Liver (tissue), 9 donors: ENCODE data around the gene DEFB118. TPM values are rescaled to one million over a fixed set of nuclear protein-coding genes. Genes with fewer than 3 reads are reported as not detected.

Experiments
- DNase-seq: peaks from one replicate; pipeline ENCODE4 v3.0.0-alpha.2; 2017; ENCODE audit warnings: low spot score
- H3K27ac ChIP-seq, 2 donors: one replicate each; pipeline ENCODE4 v1.7.0; 2013; ENCODE audit warnings: inconsistent platforms in 2 of 2, low read length in 2 of 2, control low read depth in 1 of 2, low read depth in 1 of 2, mild to moderate bottlenecking in 1 of 2
- H3K27me3 ChIP-seq, 4 donors: one replicate each; pipeline versions ENCODE4 v1.6.1 to v1.7.0; 2013; ENCODE audit warnings: low read length in 3 of 4, inconsistent platforms in 1 of 4, mild to moderate bottlenecking in 1 of 4, moderate library complexity in 1 of 4; ENCODE audit not compliant: control insufficient read depth in 4 of 4, insufficient read depth in 4 of 4
- H3K36me3 ChIP-seq, 4 donors: one replicate each; pipeline versions ENCODE4 v1.6.1 to v1.7.0; 2013; ENCODE audit warnings: low read length in 3 of 4, mild to moderate bottlenecking in 3 of 4, low read depth in 1 of 4, moderate library complexity in 1 of 4; ENCODE audit not compliant: control insufficient read depth in 4 of 4, insufficient read depth in 3 of 4
- H3K4me1 ChIP-seq, 4 donors: one replicate each; pipeline versions ENCODE4 v1.6.1 to v1.7.0; 2013; ENCODE audit warnings: low read length in 3 of 4, mild to moderate bottlenecking in 3 of 4, moderate library complexity in 1 of 4; ENCODE audit not compliant: control insufficient read depth in 4 of 4, insufficient read depth in 4 of 4
- H3K4me3 ChIP-seq, 3 donors: one replicate each; pipeline versions ENCODE4 v1.6.1 to v1.7.0; 2013; ENCODE audit warnings: low read length in 3 of 3, control low read depth in 1 of 3, low read depth in 1 of 3, mild to moderate bottlenecking in 1 of 3
- H3K9ac ChIP-seq, 2 donors: one replicate each; pipeline ENCODE4 v1.7.0; 2013; ENCODE audit warnings: low read length in 2 of 2, mild to moderate bottlenecking in 2 of 2, moderate library complexity in 2 of 2, control low read depth in 1 of 2, low read depth in 1 of 2
- H3K9me3 ChIP-seq, 4 donors: one replicate each; pipeline versions ENCODE4 v1.6.1 to v1.7.0; 2013; ENCODE audit warnings: low read length in 3 of 4; ENCODE audit not compliant: control insufficient read depth in 4 of 4
- EGR1 ChIP-seq, 2 donors: IDR thresholded peaks; 2 replicates each; pipeline ENCODE4 v1.6.1; 2016 to 2018; ENCODE audit warnings: antibody characterized with exemption in 2 of 2, low read depth in 2 of 2
- FOXA1 ChIP-seq: IDR thresholded peaks from 2 replicates; pipeline ENCODE4 v1.6.1; 2016; ENCODE audit warnings: antibody characterized with exemption
- HNF4A ChIP-seq, 2 donors: conservative IDR thresholded peaks; 2 replicates each; pipeline ENCODE4 v1.6.1; 2016; ENCODE audit warnings: antibody characterized with exemption in 2 of 2, mild to moderate bottlenecking in 2 of 2
- HNF4G ChIP-seq: IDR thresholded peaks from 2 replicates; pipeline ENCODE4 v1.6.1; 2016; ENCODE audit warnings: antibody characterized with exemption
- RAD21 ChIP-seq, 2 donors: IDR thresholded peaks; 2 replicates each; pipeline ENCODE4 v1.6.1; 2016; ENCODE audit warnings: antibody characterized with exemption in 2 of 2, mild to moderate bottlenecking in 2 of 2
- RXRA ChIP-seq, 2 donors: IDR thresholded peaks; 2 replicates each; pipeline ENCODE4 v1.6.1; 2017 to 2018; ENCODE audit warnings: antibody characterized with exemption in 2 of 2, mild to moderate bottlenecking in 1 of 2
- SP1 ChIP-seq: IDR thresholded peaks from 2 replicates; pipeline ENCODE4 v1.6.1; 2018; ENCODE audit warnings: antibody characterized with exemption, mild to moderate bottlenecking
- TAF1 ChIP-seq: conservative IDR thresholded peaks from 2 replicates; pipeline ENCODE4 v1.6.1; 2016; ENCODE audit warnings: antibody characterized with exemption, mild to moderate bottlenecking
- YY1 ChIP-seq: IDR thresholded peaks from 2 replicates; pipeline ENCODE4 v1.6.1; 2016; ENCODE audit warnings: antibody characterized with exemption, mild to moderate bottlenecking
- WGBS: extraction: QIAGEN DNeasy Blood & Tissue Kit; methylation state at CpG from one replicate; pipeline ENCODE4 v1.1.7; 2013; 5-methylcytosine and 5-hydroxymethylcytosine counted together
- polyA plus RNA-seq, 2 donors: library from polyadenylated mRNA; stranded (reverse) in 1 of 2; unstranded in 1 of 2; fragments of 200-250 nt in 1 of 2; fragments of >200 nt in 1 of 2; fragmentation: Nextera tagmentation in 1 of 2; extraction: Ambion mirVana in 1 of 2; gene quantifications; one replicate each; pipeline versions ENCODE4 v1.2.1 to v1.2.3, GENCODE V29; 2013 to 2015
- total RNA-seq, 2 donors: library from RNA; depleted of rRNA; stranded (reverse); fragments of >200 nt; gene quantifications; one replicate each; pipeline ENCODE4 v1.2.3, GENCODE V29; 2014
- TF ChIP-seq, protein P1 (sequence below): IDR thresholded peaks from 2 replicates; pipeline ENCODE4 v1.6.1; 2016; ENCODE audit warnings: antibody characterized with exemption
- TF ChIP-seq, protein P2 (sequence below): IDR thresholded peaks from 2 replicates; pipeline ENCODE4 v1.6.1; 2016; ENCODE audit warnings: antibody characterized with exemption
- TF ChIP-seq, protein P3 (sequence below): IDR thresholded peaks from 2 replicates; pipeline ENCODE4 v1.6.1; 2016; ENCODE audit warnings: antibody characterized with exemption, mild to moderate bottlenecking
- TF ChIP-seq, protein P4 (sequence below): fragments of 150-350 bp; IDR thresholded peaks from 2 replicates; pipeline ENCODE4 v1.5.1; 2017; ENCODE audit warnings: improper control_type of control experiment, low read depth, low read length; ENCODE audit not compliant: missing input control
- donor health status: healthy.
- donor health status: healthy.
- donor health status: healthy.
- donor health status: healthy.
- donor health status: healthy.

DEFB118 gene, protein sequence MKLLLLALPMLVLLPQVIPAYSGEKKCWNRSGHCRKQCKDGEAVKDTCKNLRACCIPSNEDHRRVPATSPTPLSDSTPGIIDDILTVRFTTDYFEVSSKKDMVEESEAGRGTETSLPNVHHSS
- not detected for total RNA-seq
- not detected for polyA plus RNA-seq

DNA sequence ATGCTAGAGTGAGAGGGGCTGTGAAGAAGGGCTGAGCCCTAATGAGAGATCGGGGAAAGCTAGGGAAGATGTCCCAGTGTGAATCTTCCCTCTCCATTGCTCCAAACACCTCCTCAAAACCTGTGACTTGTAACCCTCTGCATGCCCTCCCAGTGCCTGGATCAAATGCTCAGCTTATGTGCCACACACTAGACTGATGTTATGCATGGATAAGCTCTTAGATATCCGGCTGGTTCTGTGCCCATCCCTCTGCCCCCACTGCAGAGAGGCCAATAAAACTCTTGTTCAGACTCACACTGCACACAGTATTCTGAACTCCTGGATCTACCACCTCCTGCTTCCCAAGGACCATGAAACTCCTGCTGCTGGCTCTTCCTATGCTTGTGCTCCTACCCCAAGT is at the start of gene DEFB118:
TSS of gene DEFB118 (plus strand) at position 301 of the 400 bp plus-strand sequence. CDS start at position 351, 50 bp downstream.
- Histone ChIP-seq H3K36me3 (no peaks in the 10 kb centered on the region), H3K27me3 (no peaks in the 10 kb centered on the region), H3K4me1 (no peaks in the 10 kb centered on the region), H3K27ac (no peak within 1 kb of the TSS), H3K9me3 (peaks cover 0 to 3% (median 2%) of the 10 kb centered on the region in 4 donors), H3K9ac (no peak within 1 kb of the TSS), H3K4me3 (no peak within 1 kb of the TSS)
- 54% methylated on average over 2 of the region's 2 CpGs for WGBS
- no peak for DNase-seq
- TF ChIP-seq, protein P1, sequence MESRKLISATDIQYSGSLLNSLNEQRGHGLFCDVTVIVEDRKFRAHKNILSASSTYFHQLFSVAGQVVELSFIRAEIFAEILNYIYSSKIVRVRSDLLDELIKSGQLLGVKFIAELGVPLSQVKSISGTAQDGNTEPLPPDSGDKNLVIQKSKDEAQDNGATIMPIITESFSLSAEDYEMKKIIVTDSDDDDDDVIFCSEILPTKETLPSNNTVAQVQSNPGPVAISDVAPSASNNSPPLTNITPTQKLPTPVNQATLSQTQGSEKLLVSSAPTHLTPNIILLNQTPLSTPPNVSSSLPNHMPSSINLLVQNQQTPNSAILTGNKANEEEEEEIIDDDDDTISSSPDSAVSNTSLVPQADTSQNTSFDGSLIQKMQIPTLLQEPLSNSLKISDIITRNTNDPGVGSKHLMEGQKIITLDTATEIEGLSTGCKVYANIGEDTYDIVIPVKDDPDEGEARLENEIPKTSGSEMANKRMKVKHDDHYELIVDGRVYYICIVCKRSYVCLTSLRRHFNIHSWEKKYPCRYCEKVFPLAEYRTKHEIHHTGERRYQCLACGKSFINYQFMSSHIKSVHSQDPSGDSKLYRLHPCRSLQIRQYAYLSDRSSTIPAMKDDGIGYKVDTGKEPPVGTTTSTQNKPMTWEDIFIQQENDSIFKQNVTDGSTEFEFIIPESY = no peak
- TF ChIP-seq RAD21 (IDR thresholded peaks at IDR 0.05) = no peak
- TF ChIP-seq, protein P2, sequence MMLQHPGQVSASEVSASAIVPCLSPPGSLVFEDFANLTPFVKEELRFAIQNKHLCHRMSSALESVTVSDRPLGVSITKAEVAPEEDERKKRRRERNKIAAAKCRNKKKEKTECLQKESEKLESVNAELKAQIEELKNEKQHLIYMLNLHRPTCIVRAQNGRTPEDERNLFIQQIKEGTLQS = no peak
- TF ChIP-seq HNF4A (conservative IDR thresholded peaks at IDR 0.05) = no peak

DNA sequence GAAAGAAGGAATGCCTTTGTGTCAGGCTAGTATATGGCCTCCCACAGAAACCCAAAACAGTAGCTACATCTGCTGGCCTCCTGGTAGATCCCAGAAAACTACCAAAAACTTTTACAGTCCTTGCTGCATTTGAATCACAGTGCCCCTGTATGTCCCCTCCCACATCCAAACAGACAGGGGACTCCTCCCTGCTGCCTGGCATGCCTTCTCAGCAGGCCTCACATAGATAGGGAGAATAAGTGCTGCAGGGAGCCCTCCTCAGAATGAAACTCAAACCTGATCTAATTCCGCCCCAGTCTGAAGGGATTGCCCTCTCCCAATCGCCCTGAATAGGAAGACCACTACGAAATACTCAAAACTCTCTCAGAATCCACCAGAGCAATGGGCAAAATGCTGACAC is 45.9 kb upstream of the DEFB118 start:
- no peak for TF ChIP-seq HNF4A (conservative IDR thresholded peaks at IDR 0.05)
- TF ChIP-seq RXRA (IDR thresholded peaks at IDR 0.05) = no peak
- TF ChIP-seq SP1 = no peak
- no peak for TF ChIP-seq FOXA1
- TF ChIP-seq, protein P3, sequence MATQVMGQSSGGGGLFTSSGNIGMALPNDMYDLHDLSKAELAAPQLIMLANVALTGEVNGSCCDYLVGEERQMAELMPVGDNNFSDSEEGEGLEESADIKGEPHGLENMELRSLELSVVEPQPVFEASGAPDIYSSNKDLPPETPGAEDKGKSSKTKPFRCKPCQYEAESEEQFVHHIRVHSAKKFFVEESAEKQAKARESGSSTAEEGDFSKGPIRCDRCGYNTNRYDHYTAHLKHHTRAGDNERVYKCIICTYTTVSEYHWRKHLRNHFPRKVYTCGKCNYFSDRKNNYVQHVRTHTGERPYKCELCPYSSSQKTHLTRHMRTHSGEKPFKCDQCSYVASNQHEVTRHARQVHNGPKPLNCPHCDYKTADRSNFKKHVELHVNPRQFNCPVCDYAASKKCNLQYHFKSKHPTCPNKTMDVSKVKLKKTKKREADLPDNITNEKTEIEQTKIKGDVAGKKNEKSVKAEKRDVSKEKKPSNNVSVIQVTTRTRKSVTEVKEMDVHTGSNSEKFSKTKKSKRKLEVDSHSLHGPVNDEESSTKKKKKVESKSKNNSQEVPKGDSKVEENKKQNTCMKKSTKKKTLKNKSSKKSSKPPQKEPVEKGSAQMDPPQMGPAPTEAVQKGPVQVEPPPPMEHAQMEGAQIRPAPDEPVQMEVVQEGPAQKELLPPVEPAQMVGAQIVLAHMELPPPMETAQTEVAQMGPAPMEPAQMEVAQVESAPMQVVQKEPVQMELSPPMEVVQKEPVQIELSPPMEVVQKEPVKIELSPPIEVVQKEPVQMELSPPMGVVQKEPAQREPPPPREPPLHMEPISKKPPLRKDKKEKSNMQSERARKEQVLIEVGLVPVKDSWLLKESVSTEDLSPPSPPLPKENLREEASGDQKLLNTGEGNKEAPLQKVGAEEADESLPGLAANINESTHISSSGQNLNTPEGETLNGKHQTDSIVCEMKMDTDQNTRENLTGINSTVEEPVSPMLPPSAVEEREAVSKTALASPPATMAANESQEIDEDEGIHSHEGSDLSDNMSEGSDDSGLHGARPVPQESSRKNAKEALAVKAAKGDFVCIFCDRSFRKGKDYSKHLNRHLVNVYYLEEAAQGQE = no peak
- TF ChIP-seq EGR1 (IDR thresholded peaks at IDR 0.05; ENCODE audit: low read depth in 2 of 2) = no peak
- TF ChIP-seq, protein P4, sequence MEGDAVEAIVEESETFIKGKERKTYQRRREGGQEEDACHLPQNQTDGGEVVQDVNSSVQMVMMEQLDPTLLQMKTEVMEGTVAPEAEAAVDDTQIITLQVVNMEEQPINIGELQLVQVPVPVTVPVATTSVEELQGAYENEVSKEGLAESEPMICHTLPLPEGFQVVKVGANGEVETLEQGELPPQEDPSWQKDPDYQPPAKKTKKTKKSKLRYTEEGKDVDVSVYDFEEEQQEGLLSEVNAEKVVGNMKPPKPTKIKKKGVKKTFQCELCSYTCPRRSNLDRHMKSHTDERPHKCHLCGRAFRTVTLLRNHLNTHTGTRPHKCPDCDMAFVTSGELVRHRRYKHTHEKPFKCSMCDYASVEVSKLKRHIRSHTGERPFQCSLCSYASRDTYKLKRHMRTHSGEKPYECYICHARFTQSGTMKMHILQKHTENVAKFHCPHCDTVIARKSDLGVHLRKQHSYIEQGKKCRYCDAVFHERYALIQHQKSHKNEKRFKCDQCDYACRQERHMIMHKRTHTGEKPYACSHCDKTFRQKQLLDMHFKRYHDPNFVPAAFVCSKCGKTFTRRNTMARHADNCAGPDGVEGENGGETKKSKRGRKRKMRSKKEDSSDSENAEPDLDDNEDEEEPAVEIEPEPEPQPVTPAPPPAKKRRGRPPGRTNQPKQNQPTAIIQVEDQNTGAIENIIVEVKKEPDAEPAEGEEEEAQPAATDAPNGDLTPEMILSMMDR = no peak
- no peak for TF ChIP-seq YY1
- TF ChIP-seq, protein P2 = no peak
- TF ChIP-seq RAD21 (IDR thresholded peaks at IDR 0.05) = no peak
- TF ChIP-seq TAF1 = no peak
- TF ChIP-seq HNF4G = no peak
- H3K4me3 ChIP-seq = no peak overlapping the region
- H3K27me3 ChIP-seq = no peaks in the 10 kb centered on the region
- no peak for DNase-seq
- no peaks in the 10 kb centered on the region for H3K36me3 ChIP-seq
- WGBS = 38% methylated on average over 3 of the region's 3 CpGs
- H3K4me1 ChIP-seq = no peaks in the 10 kb centered on the region
- H3K9ac ChIP-seq = no peak overlapping the region
- no peak overlapping the region for H3K27ac ChIP-seq
- peaks cover 0 to 14% (median 3%) of the 10 kb centered on the region in 4 donors for H3K9me3 ChIP-seq
